Ammon's horn (tissue), 1 donor: ENCODE results near the gene TMPRSS6.

Experiments
- DNase-seq: peaks from one replicate; pipeline ENCODE4 v3.0.0-alpha.2; 2016; ENCODE audit warnings: low spot score

Gene TMPRSS6

DNA sequence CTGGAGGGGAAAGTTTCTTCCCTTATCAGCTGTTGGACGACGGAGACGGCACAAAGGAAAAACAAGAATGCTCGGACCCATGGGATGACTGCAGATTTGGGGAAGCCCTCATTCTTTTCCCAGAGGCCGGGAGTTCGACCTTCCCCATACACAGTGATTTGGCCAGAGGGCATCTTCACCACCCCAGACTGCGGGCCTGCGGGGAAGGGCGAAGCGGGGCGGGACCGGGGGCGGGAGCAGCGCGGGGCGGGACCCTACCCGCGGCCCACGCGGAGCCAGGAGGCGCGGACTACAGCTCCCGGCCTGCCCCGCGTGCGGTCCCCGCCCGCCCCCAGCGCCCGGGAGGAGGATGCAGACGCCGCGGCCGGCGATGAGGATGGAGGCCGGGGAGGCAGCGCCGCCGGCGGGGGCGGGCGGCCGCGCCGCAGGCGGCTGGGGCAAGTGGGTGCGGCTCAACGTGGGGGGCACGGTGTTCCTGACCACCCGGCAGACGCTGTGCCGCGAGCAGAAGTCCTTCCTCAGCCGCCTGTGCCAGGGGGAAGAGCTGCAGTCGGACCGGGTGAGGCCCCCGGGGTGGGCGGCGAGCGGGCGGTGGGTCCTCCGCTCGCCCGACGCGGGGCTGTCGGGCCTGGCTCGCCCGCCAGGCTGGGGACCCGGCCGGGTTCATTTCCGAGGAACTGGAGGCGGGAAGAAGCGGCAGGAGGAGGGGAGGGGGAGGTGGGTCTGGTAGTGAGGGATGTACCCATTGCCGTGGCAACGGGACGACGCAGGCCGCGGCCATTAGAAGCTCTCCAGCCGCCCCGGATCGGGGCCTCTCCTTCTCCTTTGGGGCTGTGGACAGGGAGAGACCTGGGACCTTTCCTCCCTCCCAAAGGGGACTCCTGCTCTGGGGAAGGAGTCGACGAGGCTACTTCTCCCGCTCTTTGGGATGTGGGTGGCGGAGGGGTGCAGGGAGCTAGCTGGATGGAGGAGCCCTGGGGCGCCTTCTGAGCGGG lies 57.8 kb downstream of the TMPRSS6 start, which contains the start of gene KCTD17:
TSS of gene KCTD17 (plus strand) at position 352 of the 995 bp plus-strand sequence. CDS start at position 371, 19 bp downstream.
- DNase-seq: peak; percentile 79

GRCh38 chr22:37050913-37051312 lies 58.6 kb downstream of the TMPRSS6 start:
- DNase-seq: no peak

DNA sequence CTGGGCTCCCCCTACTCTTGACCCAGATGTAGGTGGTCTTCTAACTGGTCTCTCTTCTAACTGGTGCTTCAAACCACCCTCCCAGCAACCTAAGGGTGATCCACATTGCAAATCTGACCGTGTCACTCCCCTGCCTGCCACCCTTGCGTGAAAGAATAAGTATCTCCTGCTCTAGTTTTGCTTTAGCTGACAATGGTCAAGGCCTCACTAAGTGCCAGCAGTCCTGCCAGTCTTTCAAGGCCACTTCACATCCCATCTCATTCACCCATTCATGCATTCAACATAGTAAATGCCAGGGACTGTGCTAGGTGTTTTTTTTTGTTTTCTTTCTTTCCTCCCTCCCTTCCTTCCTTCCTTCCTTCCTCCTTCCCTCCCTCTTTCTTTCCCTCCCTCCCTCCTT lies 60.3 kb downstream of the TMPRSS6 start:
- DNase-seq: no peak

- no peak for DNase-seq
Observed at GRCh38 chr22:37048133-37048532, 61.4 kb downstream of the TMPRSS6 start.

DNA sequence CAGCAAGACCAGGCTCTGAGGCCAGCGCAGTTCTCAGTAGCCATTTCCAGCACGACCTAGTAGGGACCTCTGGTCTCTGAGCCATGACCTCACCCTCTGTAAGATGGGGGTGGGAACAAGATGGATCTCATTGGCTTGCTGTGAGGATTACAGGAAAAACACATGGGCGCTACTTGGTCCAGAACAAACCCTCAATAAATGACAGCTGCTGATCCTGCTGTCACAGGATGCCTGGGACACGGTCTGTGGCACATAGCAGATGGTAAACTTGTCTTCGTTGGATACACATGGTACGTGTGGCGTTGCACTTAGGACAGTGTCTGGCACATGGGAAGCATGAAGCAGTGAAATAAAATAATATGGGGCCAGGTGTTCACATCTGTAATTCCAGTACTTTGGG lies 62.5 kb downstream of the TMPRSS6 start:
- DNase-seq: no peak

- no peak for DNase-seq
Observed at GRCh38 chr22:37046589-37046988, 62.9 kb downstream of the TMPRSS6 start.

- DNase-seq: no peak
Observed at GRCh38 chr22:37045958-37046357, 63.6 kb downstream of the TMPRSS6 start.

DNA sequence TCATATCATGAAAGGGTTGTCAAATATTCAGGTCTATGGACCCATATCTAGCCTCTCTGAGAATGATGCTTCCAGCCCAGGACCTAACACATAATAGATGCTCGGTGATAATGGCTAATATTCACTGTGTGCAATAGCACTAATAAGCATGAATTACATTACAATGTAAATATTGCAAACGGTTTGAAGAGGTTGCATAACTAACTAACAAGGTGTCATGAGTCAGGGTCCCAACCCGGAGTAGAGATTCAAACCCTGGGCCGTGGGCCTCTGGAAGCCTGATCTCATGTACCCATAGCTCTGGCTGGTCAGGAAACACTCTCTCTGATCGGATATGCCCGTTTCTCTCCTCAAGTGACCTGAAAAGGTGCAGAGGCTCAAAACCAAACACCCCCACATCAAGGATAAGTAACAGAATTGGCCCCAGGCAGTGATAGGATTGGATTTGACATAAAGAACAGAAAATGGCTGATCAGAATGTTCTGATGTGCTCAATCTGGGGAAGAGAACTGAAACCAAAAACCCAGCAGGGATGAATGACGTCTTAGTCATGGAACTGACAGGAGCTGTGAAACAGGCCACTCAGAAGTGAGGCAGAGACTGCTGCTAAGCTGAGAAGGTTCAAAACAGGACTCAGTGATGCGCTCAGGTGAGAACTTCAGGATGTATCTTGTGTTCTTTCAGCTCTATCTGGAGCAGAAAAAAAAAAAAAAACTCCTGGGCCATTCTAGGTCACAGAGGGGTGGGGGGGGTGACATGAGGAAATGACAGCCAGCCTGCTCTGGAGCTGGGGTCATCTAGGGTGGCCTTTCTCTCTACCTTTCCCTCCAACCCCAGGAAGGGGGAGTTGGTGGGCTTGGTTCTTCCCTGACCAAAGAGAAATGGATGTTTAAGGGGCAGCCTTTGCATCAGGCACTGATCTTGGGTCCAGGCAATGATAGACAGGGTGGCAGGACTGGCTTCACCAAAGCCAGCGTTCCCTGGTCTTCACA lies 64.6 kb downstream of the TMPRSS6 start:
- DNase-seq: no peak

- DNase-seq: no peak
Observed at GRCh38 chr22:37043828-37044538, 65.5 kb downstream of the TMPRSS6 start.

GRCh38 chr22:37043209-37043827 lies 66.2 kb downstream of the TMPRSS6 start:
- DNase-seq: no peak

DNA sequence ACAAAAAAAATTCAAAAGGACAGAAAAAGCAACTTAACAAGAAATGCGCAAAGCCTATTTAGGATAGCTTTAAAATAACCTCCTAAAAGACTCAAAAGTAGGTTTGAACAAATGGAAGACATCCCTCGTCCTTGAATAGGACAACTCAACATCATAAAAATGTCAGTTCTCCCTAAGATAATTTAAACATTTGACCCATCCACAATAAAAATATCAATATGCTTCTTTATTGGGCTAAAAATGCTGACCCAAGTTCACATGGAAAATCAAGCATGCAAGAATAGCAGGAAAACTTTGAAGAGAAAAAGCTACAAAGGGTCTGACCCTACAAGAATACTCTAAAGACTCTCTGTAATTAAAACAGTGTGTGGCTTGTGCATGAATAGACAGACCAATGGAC lies 70.0 kb downstream of the TMPRSS6 start:
- DNase-seq: no peak

DNA sequence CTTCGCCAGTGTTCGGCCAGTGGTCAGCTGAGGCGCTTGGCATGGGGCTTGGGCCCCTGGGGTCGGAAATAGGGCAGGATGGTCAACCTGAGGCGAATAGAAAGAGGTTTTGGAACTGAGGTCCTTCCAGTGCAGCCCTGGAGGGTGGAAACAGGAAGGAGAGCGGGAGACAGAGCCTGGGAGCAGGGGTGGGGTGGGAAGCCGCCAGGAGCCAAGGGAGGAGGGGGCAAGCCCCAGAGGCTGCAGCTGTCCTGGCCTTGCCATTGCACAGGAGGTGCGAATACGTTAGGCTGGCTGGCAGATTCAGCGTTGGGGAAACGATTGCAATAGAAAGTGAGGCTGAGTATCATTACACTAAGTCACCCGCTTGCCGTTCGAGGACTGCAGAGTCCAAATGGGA lies 71.8 kb downstream of the TMPRSS6 start:
- DNase-seq: no peak

GRCh38 chr22:37036655-37037377 lies 72.7 kb downstream of the TMPRSS6 start:
- no peak for DNase-seq

DNA sequence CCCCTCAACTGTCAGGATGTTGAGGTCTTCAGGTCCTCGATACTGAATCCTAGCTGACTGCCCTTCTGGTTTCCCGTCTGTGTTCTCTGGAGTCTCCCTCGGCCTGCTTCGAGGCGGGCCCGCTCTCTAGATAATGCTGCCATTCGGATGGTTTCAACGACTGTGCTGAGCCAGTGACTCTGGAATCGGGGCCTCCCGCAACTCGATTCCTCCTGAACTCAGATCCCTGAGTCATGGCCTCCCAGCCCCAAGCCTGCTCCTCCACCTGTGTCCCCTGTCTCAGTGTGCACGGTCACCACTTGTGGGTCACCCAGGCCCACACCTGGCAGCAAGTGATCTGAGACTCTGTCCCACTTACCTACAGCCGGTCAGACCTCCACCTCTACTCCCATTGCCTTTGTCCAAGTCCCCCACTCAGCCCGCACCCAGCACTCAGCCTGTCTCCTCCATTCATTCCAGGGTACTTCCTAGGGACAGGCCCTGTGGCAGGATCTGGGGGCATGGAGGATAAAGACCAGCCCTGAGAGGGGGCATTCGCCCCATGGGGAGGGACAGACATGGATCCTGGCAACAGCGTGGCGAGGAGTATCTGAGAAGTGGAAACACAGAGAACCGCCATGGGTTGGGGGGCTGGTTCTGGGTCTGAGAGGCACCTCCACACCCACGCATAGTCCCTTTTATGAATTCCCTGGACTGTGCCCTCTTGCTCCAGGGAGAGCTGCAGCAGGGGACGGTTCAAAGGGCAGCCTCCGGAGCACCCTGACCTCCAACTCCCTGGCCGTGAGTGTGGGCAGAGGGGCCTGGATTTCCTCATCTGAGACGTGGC lies 75.7 kb downstream of the TMPRSS6 start:
- DNase-seq: no peak

- DNase-seq: no peak
Observed at GRCh38 chr22:37032535-37033460, 76.7 kb downstream of the TMPRSS6 start.

DNA sequence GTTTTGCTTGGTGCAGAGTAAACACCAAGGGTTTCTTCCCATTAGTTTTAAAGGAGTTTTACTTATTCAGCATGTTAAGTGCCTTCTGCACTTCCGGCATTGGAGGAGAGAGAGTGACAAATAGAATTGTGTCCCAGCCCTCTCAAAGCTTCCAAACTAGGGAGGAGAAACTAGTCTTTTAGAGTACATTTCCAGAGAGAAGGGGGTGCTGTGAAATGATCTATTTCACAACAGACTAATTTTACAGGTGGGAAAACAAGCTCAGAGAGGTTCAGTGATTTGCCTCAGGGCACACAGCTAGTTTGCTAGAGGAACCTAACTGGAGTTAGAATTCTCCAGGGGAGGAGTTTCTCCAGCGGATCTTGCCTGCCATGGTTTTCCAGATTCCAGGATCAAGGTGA lies 77.4 kb downstream of the TMPRSS6 start:
- DNase-seq: no peak

DNA sequence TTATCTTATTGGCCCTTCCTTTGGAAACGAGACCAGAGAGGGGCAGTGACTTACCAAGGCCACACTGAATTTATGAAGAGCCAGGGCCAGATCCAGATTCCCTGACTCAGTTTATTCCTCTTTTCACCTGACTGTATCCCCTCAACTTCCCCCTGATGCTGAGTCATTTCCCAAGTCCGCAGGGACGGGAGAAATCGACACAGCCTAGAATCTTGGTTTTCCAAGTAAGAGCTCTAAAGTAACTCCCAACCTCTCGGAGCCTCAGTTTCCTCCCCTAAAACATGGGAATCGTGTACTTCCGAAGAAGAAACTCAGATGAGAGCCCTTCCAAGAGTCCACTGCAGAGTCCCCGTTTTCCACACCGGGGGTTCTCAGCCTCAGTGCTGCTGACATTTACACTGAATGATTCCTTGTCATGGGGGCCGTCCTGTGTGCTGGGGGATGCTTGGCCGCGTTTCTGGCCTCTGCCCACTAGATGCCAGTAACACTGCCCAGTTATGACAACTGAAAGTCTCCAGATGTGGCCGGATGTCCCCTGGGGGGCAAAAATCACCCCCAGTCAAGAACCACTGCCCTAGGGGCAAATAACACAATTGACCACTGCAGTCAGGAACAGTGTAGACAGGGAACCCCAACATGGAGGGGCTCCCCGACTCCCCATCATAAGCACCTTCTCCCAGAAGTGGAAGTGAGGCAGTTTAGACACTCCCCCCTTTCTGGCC lies 78.8 kb downstream of the TMPRSS6 start:
- DNase-seq: no peak
